Smooth muscle cell (in vitro differentiated cells): ENCODE data around the gene UBE2QL1. TPM values are rescaled to one million over a fixed set of nuclear protein-coding genes. Genes with fewer than 3 reads are reported as not detected.

ENCODE experiments used
- DNase-seq: peaks from one replicate; lab custom pipeline; 2025; ENCODE audit not compliant: unreplicated experiment; lab: John Stamatoyannopoulos, UW
- H2AFZ ChIP-seq: fragments of 200-600 bp; sonication (generic); 2 replicates; pipeline ENCODE4 v1.6.0; 2016; ENCODE audit warnings: antibody characterized with exemption, low read depth, mild to moderate bottlenecking
- H3F3A ChIP-seq: fragments of 200-600 bp; sonication (generic); 2 replicates; pipeline ENCODE4 v1.6.0; 2017; ENCODE audit warnings: antibody characterized with exemption, low read depth
- H3K27ac ChIP-seq: fragments of 200-600 bp; sonication (generic); 2 replicates; pipeline ENCODE4 v1.5.1; 2016; ENCODE audit warnings: low read depth, mild to moderate bottlenecking
- H3K27me3 ChIP-seq: fragments of 200-600 bp; sonication (generic); 2 replicates; pipeline ENCODE4 v1.6.1; 2016; ENCODE audit warnings: low read depth, mild to moderate bottlenecking
- H3K36me3 ChIP-seq: fragments of 200-600 bp; sonication (generic); 2 replicates; pipeline ENCODE4 v1.5.1; 2016; ENCODE audit warnings: low read depth
- H3K4me1 ChIP-seq: fragments of 200-600 bp; sonication (generic); 2 replicates; pipeline ENCODE4 v1.5.1; 2016; ENCODE audit warnings: low read depth
- H3K4me2 ChIP-seq: fragments of 200-600 bp; sonication (generic); 2 replicates; pipeline ENCODE4 v1.6.0; 2016; ENCODE audit warnings: mild to moderate bottlenecking
- H3K4me3 ChIP-seq: fragments of 200-600 bp; sonication (generic); 2 replicates; pipeline ENCODE4 v1.5.1; 2016; ENCODE audit warnings: mild to moderate bottlenecking
- H3K79me2 ChIP-seq: fragments of 200-600 bp; sonication (generic); 2 replicates; pipeline ENCODE4 v1.6.0; 2016; ENCODE audit warnings: low read depth, mild to moderate bottlenecking
- H3K9ac ChIP-seq: fragments of 200-600 bp; sonication (generic); 2 replicates; pipeline ENCODE4 v1.6.0; 2016; ENCODE audit warnings: low read depth
- H3K9me3 ChIP-seq: fragments of 200-600 bp; sonication (generic); replicated peaks from 2 replicates; pipeline ENCODE4 v1.5.1; 2016; ENCODE audit warnings: low read depth
- H4K20me1 ChIP-seq: fragments of 200-600 bp; sonication (generic); 2 replicates; pipeline ENCODE4 v1.6.0; 2016; ENCODE audit warnings: low read depth
- WGBS: methylation state at CpG from one replicate; pipeline ENCODE4 v1.1.7; 2016; ENCODE audit warnings: low lambda C conversion rate; 5-methylcytosine and 5-hydroxymethylcytosine counted together
- polyA plus RNA-seq: library from polyadenylated mRNA; unstranded; fragments of >200 nt; fragmentation: Nextera tagmentation; extraction: Ambion mirVana; gene quantifications from 2 replicates; pipeline ENCODE4 v1.2.1, GENCODE V29; 2016
- total RNA-seq: library from RNA; depleted of rRNA; stranded (reverse); fragments of >200 nt; gene quantifications from 2 replicates; pipeline ENCODE4 v1.2.3, GENCODE V29; 2014
- TF ChIP-seq, protein P1 (sequence below): fragments of 200-600 bp; sonication (generic); IDR thresholded peaks from 2 replicates; pipeline ENCODE4 v1.5.1; 2017; ENCODE audit warnings: borderline replicate concordance, mild to moderate bottlenecking, antibody characterized with exemption; ENCODE audit not compliant: insufficient read depth, poor library complexity, severe bottlenecking

Gene UBE2QL1
- total and polyA plus RNA-seq, 2 experiments from 2014 or later = 1.2 to 1.3 TPM

DNA sequence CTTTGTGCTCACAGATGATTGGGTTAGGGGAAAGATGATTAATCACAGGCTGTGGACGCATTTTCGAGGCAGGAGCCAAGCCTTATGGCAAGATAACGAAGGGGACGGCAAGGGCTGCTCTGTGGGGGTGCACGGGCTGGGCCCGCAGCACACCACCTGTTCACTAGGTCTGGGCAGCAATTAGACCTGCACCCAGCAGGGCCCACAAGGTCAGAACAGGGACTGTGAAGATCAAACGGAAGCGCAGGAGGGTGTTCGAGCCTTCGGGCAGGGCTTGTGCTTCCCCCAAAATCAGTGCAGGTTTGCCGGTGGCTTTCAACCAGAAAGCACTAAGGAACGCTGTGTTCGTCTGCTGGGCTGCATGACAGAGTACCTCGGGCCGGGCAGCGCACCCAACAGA lies 73.7 kb downstream of the UBE2QL1 start:
- no peaks in the 10 kb centered on the region for H3K79me2 ChIP-seq
- no peaks in the 10 kb centered on the region for H4K20me1 ChIP-seq
- no peaks in the 10 kb centered on the region for H3F3A ChIP-seq
- no peak overlapping the region for H3K9ac ChIP-seq
- TF ChIP-seq, protein P1, sequence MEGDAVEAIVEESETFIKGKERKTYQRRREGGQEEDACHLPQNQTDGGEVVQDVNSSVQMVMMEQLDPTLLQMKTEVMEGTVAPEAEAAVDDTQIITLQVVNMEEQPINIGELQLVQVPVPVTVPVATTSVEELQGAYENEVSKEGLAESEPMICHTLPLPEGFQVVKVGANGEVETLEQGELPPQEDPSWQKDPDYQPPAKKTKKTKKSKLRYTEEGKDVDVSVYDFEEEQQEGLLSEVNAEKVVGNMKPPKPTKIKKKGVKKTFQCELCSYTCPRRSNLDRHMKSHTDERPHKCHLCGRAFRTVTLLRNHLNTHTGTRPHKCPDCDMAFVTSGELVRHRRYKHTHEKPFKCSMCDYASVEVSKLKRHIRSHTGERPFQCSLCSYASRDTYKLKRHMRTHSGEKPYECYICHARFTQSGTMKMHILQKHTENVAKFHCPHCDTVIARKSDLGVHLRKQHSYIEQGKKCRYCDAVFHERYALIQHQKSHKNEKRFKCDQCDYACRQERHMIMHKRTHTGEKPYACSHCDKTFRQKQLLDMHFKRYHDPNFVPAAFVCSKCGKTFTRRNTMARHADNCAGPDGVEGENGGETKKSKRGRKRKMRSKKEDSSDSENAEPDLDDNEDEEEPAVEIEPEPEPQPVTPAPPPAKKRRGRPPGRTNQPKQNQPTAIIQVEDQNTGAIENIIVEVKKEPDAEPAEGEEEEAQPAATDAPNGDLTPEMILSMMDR = no peak
- H3K27ac ChIP-seq = no peak overlapping the region
- no peaks in the 10 kb centered on the region for H3K36me3 ChIP-seq
- no peak for DNase-seq
- WGBS = 90% methylated on average over 16 of the region's 16 CpGs
- no peak overlapping the region for H3K4me2 ChIP-seq
- no peaks in the 10 kb centered on the region for H3K9me3 ChIP-seq
- no peak overlapping the region for H3K4me3 ChIP-seq
- H2AFZ ChIP-seq = no peak overlapping the region
- no peaks in the 10 kb centered on the region for H3K4me1 ChIP-seq
- peaks cover 27% of the 10 kb centered on the region for H3K27me3 ChIP-seq

DNA sequence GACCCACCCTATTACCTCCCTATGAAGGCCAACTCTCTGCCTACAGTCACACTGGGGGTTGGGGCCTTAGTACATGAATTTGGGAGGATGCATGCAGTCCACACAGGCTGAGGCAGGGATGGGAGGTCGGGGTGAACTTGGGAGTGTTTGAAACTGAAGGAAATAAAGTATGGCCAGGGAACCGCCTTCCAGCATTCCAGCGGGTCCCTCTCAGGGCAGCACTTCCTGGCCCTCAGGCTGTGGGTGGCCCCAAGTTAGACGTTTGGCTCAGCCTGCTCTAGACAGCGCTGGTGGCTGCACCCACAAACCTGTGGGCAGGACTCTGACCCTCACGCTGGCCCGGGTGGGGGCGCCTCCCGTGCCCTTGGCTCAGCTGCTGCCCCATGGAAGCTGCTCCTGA lies 74.3 kb downstream of the UBE2QL1 start:
- Histone ChIP-seq H4K20me1 (no peaks in the 10 kb centered on the region), H3K79me2 (no peaks in the 10 kb centered on the region), H3K36me3 (no peaks in the 10 kb centered on the region), H3K27me3 (peaks cover 24% of the 10 kb centered on the region), H3K4me3 (no peak overlapping the region), H3K9me3 (no peaks in the 10 kb centered on the region), H2AFZ (no peak overlapping the region), H3K4me1 (no peaks in the 10 kb centered on the region), H3K4me2 (no peak overlapping the region), H3K27ac (no peak overlapping the region), H3F3A (no peaks in the 10 kb centered on the region), H3K9ac (no peak overlapping the region)
- TF ChIP-seq, protein P1 = no peak
- DNase-seq = no peak
- 83% methylated on average over 9 of the region's 9 CpGs for WGBS

DNA sequence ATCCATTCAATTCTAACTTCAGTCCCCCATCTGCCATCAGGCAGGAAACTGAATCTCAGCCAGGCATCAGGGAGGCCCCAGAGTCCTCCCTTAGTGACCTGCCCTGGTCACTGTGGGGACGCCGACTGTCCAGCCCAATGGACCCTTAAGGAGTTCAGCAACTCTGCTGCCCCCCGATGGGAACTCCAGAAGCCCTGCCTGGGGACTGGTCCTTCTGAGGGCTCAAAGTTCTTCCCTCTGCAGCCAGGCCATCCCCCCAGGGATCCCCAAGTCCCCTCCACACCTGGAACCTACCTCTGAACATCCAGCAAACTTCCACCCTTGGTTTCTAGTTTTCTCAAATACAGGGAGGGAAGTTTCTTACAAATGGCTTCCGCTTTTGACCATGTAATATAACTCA lies 76.8 kb downstream of the UBE2QL1 start:
- no peak overlapping the region for H2AFZ ChIP-seq
- H3K4me1 ChIP-seq = no peaks in the 10 kb centered on the region
- peaks cover 18% of the 10 kb centered on the region for H3K27me3 ChIP-seq
- 98% methylated on average over 4 of the region's 4 CpGs for WGBS
- H3K4me2 ChIP-seq = no peak overlapping the region
- H3F3A ChIP-seq = no peaks in the 10 kb centered on the region
- no peaks in the 10 kb centered on the region for H3K36me3 ChIP-seq
- no peaks in the 10 kb centered on the region for H4K20me1 ChIP-seq
- H3K4me3 ChIP-seq = no peak overlapping the region
- DNase-seq = no peak
- H3K9ac ChIP-seq = no peak overlapping the region
- no peaks in the 10 kb centered on the region for H3K9me3 ChIP-seq
- H3K79me2 ChIP-seq = no peaks in the 10 kb centered on the region
- TF ChIP-seq, protein P1 = no peak
- no peak overlapping the region for H3K27ac ChIP-seq

DNA sequence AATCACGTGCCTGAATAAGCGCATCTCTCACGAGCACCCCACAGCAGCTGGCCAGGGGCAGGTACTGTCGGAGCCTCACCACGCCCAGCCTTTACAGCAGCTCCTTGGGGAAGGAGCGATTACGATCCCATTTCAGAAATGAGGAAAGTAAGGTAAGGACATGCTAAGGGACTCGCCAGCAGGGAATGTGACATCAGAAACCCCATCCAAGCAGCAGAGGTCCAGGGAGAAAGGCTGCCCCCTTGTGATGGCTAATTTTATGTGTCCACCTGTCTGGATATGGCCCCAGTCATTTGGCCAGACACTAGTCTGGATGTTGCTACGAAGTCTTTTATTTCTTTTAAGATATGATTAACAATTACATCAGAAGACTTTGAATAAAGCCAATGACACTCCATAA lies 77.3 kb downstream of the UBE2QL1 start:
- H3K4me3 ChIP-seq = no peak overlapping the region
- H3K4me2 ChIP-seq = no peak overlapping the region
- WGBS = 52% methylated on average over 9 of the region's 9 CpGs
- no peak overlapping the region for H2AFZ ChIP-seq
- H3K36me3 ChIP-seq = no peaks in the 10 kb centered on the region
- peaks cover 18% of the 10 kb centered on the region for H3K27me3 ChIP-seq
- H3K27ac ChIP-seq = no peak overlapping the region
- no peak for DNase-seq
- H4K20me1 ChIP-seq = no peaks in the 10 kb centered on the region
- no peaks in the 10 kb centered on the region for H3F3A ChIP-seq
- TF ChIP-seq, protein P1 = peak; percentile 48
- no peaks in the 10 kb centered on the region for H3K4me1 ChIP-seq
- no peaks in the 10 kb centered on the region for H3K9me3 ChIP-seq
- no peak overlapping the region for H3K9ac ChIP-seq
- H3K79me2 ChIP-seq = no peaks in the 10 kb centered on the region
